ENCODE measurements around the gene C4orf50.

C4orf50 gene

DNA sequence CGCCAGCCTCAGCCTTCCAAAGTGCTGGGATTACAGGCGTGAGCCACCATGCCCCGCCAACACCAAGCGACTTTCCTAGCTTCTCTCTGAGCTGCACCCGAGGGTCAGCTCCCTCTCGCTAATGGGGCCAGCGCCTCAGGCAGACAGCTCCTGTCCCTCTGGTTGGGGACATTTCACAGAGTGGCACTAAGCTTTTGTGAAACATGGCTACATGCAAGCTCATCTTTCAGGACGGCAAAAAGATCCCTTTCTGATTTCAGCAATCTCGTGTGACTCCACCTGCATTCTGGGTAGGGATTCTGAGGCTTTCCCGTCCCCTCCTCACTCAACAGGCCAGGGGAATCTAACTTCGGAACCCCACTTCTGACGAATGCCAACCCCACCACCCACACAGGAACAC lies 31.0 kb upstream of the C4orf50 start:
- TF ChIP-seq, protein P1, sequence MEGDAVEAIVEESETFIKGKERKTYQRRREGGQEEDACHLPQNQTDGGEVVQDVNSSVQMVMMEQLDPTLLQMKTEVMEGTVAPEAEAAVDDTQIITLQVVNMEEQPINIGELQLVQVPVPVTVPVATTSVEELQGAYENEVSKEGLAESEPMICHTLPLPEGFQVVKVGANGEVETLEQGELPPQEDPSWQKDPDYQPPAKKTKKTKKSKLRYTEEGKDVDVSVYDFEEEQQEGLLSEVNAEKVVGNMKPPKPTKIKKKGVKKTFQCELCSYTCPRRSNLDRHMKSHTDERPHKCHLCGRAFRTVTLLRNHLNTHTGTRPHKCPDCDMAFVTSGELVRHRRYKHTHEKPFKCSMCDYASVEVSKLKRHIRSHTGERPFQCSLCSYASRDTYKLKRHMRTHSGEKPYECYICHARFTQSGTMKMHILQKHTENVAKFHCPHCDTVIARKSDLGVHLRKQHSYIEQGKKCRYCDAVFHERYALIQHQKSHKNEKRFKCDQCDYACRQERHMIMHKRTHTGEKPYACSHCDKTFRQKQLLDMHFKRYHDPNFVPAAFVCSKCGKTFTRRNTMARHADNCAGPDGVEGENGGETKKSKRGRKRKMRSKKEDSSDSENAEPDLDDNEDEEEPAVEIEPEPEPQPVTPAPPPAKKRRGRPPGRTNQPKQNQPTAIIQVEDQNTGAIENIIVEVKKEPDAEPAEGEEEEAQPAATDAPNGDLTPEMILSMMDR (IDR thresholded peaks at IDR 0.05): no peak
- Histone ChIP-seq H3K4me1 (ENCODE audit: control insufficient read depth in 1 of 2, insufficient read depth in 1 of 2, low read depth in 1 of 2, low read length in 1 of 2) (no peaks in the 10 kb centered on the region), H3K9me3 (no peaks in the 10 kb centered on the region)

DNA sequence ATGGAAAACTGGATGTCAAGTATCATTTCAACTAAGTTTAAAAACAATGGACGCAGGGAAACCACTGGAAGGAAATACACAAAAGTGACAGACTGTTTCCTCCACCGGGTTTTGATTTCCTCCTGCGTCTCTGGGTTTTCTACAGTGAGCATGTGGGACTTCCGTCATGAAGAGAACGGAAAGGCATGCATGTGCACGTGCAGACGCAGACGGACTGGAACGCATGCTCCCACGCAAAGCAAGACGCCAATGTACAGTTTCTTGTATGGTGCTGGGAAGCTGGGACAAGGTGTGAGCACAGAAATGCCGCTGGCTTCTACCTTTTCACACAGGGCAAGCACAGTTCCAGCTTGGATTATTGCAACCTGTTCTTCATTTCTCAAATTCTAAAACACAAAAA lies 30.3 kb upstream of the C4orf50 start:
- Histone ChIP-seq H3K4me3 (ENCODE audit: low read depth in 1 of 2, low read length in 1 of 2) (no peak overlapping the region), H3K36me3 (no peaks in the 10 kb centered on the region), H3K4me1 (ENCODE audit: control insufficient read depth in 1 of 2, insufficient read depth in 1 of 2, low read depth in 1 of 2, low read length in 1 of 2) (no peaks in the 10 kb centered on the region), H3K27ac (no peak overlapping the region), H3K9me3 (no peaks in the 10 kb centered on the region), H3K27me3 (peaks cover 19% of the 10 kb centered on the region)
- TF ChIP-seq, protein P1 (IDR thresholded peaks at IDR 0.05): no peak

More for the DNA sequence above, 31.0 kb upstream of the C4orf50 start:
- no peaks in the 10 kb centered on the region for H3K36me3 ChIP-seq
- H3K27ac ChIP-seq: no peak overlapping the region
- no peak overlapping the region for H3K4me3 ChIP-seq (ENCODE audit: low read depth in 1 of 2, low read length in 1 of 2)
- peaks cover 16% of the 10 kb centered on the region for H3K27me3 ChIP-seq

DNA sequence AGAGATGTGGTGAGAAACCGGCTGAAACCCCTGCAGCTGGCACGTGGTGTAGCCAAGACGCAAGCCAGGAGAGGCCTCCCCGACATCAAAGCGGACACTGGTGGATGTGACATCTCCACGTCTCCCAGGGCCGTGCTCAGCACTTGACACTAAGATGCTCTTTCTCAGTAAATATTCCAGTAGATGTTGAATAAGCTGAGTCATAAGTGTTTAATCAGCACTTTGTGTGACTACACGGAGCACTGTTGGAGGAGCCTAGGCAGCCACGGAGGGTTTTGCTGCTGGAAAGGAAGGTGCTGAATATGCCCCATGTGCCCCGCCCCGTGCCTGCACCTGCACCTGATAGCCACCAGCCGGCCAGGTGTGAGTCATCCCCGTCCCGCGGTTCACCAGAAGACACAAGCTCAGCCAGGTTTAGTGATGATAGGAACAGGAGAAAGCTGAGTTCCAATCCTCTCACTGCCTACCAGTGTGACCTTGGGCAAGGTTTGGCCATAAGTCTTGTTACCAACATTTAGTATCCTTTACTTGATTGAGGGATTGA lies 29.0 kb upstream of the C4orf50 start:
- H3K9me3 ChIP-seq: no peaks in the 10 kb centered on the region
- TF ChIP-seq, protein P1 (IDR thresholded peaks at IDR 0.05): no peak
- H3K4me1 ChIP-seq (ENCODE audit: control insufficient read depth in 1 of 2, insufficient read depth in 1 of 2, low read depth in 1 of 2, low read length in 1 of 2): no peaks in the 10 kb centered on the region
- no peak overlapping the region for H3K27ac ChIP-seq
- H3K36me3 ChIP-seq: no peaks in the 10 kb centered on the region
- H3K27me3 ChIP-seq: peaks cover 19% of the 10 kb centered on the region
- H3K4me3 ChIP-seq (ENCODE audit: low read depth in 1 of 2, low read length in 1 of 2): no peak overlapping the region

DNA sequence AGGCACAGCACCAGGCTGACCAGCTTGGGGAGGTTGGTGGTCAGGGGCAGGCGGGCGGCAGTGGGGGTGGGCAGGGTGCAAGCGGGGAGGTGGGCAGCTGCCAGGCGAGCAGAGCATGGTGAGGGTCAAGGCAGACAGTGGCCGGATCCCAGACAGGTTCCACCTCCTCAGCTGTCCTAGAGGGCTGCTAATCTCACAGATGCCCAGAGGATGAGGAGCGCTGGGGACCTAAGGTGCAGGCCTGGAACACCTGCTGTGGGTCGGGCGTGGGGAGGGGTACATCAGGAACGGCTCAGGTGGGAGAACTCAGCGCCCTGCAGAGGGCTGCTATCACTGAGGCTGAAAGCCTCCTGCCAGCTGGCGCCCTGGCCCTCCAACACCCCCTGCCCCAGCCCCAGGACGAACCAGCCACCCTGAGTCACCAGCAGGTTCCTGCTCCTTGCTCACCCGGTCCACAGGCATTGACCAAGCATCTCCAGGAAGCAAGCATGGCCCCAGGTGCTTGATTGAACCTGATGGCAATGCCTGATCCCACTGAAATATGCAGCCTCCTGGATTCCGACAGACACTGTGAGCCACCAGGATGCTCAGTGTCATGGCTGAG lies 28.4 kb upstream of the C4orf50 start:
- H3K4me3 ChIP-seq (ENCODE audit: low read depth in 1 of 2, low read length in 1 of 2): no peak overlapping the region

DNA sequence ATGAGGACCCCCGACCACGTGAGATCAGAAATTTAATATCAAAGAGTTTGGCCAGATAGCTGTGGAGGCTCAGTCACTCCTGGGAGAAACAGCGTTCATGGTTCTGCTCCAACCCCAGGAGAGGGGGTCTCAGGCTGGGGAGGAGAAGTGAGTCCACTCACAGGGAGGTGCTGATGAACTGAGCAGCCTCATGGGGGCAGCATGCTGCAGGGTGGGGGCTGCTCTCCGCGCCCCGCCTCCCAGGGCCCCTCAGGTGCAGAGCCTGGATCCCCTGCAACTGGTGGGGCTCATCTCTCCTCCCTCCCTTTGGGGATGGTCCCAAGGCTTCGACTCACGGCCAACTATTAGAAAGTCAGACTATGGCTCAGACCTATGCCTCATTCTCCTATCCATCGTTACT lies 26.6 kb upstream of the C4orf50 start:
- Histone ChIP-seq H3K4me3 (ENCODE audit: low read depth in 1 of 2, low read length in 1 of 2) (no peak overlapping the region), H3K27me3 (peaks cover 19% of the 10 kb centered on the region), H3K4me1 (ENCODE audit: control insufficient read depth in 1 of 2, insufficient read depth in 1 of 2, low read depth in 1 of 2, low read length in 1 of 2) (no peaks in the 10 kb centered on the region), H3K27ac (no peak overlapping the region), H3K9me3 (no peaks in the 10 kb centered on the region), H3K36me3 (no peaks in the 10 kb centered on the region)
- TF ChIP-seq, protein P1 (IDR thresholded peaks at IDR 0.05): no peak

More for the DNA sequence above, 28.4 kb upstream of the C4orf50 start:
- TF ChIP-seq, protein P1 (IDR thresholded peaks at IDR 0.05): no peak
- Histone ChIP-seq H3K4me1 (ENCODE audit: control insufficient read depth in 1 of 2, insufficient read depth in 1 of 2, low read depth in 1 of 2, low read length in 1 of 2) (no peaks in the 10 kb centered on the region), H3K27ac (no peak overlapping the region), H3K36me3 (no peaks in the 10 kb centered on the region), H3K9me3 (no peaks in the 10 kb centered on the region), H3K27me3 (peaks cover 19% of the 10 kb centered on the region)

Measured in neutrophil (primary cell).